ENCODE measurements around the gene CACNA1C. TPM values are rescaled to one million over a fixed set of nuclear protein-coding genes. Genes with fewer than 3 reads are reported as not detected.

The CACNA1C gene
- total RNA-seq, 2 experiments from 2014 or later, result 0.05 to 0.08 TPM

DNA sequence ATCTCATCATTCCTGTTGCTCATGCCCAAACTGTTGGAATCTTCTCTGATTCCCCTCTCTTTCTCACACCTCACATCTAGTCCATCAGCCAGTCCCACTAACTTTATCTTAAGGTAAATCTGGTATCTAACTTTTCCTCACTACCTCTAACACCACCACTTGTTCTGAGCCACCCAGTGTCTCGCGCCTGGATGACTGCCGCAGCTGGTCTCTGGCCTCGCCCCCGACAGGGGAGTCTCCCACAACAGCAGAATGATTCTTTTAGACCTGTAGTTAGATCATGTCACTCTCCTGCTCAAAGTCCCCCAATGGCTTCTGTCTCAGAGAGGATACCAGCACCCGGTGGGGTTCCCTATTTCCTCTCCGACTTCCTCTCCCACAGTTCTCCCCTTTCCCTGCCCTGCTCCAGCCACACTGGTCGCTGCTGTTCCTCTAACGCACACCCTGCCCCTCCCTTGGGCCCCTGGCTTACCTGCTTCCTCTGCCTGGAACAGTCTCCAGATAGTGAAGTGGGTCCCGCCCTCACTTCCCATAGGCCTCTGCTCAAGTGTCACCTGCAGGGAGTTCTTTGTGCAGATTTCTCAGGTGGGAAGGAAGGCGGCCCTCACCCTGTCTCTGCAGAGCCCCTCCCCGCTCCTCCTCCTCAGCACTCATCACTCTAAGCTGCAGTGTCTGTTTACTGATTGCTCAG is 403.5 kb downstream of the CACNA1C start:
- Mint-ChIP-seq H3K9me3 (no peaks in the 10 kb centered on the region), H3K4me1 (ENCODE audit: low read depth) (no peaks in the 10 kb centered on the region), H3K27me3 (no peaks in the 10 kb centered on the region), H3K36me3 (ENCODE audit: low read depth) (no peaks in the 10 kb centered on the region), H3K4me3 (no peak overlapping the region), H3K27ac (no peak overlapping the region)
- DNase-seq (no peak), ATAC-seq (ENCODE audit: poor library complexity) (no peak)
- ChIA-PET POLR2A (no interaction called here), CTCF (no interaction called here)
- intact Hi-C loops (cut with DNase I, micrococcal nuclease), result no loop called here
- Histone ChIP-seq H3K9me3 (ENCODE audit: control insufficient read depth in 1 of 2, insufficient read depth in 1 of 2, low read length in 2 of 2) (no peaks in the 10 kb centered on the region), H3K36me3 (ENCODE audit: insufficient read depth, low read length) (no peaks in the 10 kb centered on the region), H3K4me1 (ENCODE audit: insufficient read depth, low read length) (peaks cover 3% of the 10 kb centered on the region), H3K4me3 (ENCODE audit: low read length) (no peak overlapping the region), H3K27me3 (ENCODE audit: control insufficient read depth in 1 of 2, insufficient read depth in 2 of 2, low read length in 2 of 2) (no peaks in the 10 kb centered on the region), H3K27ac (ENCODE audit: low read depth in 1 of 2, low read length in 2 of 2) (no peak overlapping the region)
- TF ChIP-seq, protein P1, sequence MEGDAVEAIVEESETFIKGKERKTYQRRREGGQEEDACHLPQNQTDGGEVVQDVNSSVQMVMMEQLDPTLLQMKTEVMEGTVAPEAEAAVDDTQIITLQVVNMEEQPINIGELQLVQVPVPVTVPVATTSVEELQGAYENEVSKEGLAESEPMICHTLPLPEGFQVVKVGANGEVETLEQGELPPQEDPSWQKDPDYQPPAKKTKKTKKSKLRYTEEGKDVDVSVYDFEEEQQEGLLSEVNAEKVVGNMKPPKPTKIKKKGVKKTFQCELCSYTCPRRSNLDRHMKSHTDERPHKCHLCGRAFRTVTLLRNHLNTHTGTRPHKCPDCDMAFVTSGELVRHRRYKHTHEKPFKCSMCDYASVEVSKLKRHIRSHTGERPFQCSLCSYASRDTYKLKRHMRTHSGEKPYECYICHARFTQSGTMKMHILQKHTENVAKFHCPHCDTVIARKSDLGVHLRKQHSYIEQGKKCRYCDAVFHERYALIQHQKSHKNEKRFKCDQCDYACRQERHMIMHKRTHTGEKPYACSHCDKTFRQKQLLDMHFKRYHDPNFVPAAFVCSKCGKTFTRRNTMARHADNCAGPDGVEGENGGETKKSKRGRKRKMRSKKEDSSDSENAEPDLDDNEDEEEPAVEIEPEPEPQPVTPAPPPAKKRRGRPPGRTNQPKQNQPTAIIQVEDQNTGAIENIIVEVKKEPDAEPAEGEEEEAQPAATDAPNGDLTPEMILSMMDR (IDR thresholded peaks at IDR 0.05), result no peak

DNA sequence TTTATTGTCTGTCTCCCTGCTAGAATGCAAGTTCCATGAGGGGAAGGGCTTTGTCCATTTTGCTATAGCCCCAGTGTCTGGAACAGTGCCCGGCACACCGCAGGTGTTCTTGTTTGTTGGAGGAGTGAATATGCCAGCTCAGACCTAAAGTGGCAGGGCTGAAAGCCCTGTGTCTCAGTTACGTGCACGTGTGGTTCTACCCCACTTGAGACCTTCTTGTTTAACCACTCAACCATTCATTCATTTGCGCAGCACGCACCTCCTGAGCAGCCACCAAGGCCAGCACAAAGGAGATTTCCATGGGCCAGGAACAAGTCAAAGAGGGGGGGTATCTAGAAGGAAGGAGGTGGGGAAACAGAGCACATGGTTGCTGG is 404.0 kb downstream of the CACNA1C start:
- Mint-ChIP-seq H3K36me3 (ENCODE audit: low read depth) (no peaks in the 10 kb centered on the region), H3K27ac (no peak overlapping the region)
- POLR2A ChIA-PET, result no interaction called here

DNA sequence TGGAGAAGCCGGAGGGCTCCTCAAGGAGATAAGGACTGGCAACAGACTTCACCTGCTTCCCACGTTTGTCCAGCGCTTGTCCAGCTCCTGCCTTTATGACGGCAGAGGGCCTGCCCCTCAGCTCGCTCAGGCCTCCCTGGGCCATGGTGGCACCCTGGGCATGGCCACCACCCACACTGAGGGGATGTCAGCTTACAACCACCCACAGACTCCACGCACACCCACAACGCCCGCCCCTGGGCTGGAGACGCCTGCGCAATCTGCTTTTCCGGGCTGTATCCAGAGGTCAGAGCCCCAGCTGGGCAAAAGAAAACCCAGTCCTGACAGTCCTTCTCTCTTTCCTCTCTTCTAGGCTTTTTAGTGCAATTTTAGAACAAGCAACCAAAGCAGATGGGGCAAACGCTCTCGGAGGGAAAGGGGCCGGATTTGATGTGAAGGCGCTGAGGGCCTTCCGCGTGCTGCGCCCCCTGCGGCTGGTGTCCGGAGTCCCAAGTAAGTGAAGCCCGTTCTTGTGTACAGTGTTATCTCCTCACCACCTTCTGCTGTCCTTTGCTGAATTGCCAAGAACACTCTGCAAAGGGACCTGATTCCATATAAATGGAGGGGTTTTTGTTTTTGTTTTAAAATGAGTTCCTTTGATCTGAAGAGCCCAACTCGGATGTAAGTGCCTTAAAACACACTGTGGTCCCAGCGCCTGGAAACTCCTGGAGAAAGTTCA is 404.6 kb downstream of the CACNA1C start:
- Mint-ChIP-seq H3K36me3 (ENCODE audit: low read depth) (no peaks in the 10 kb centered on the region), H3K9me3 (no peaks in the 10 kb centered on the region), H3K4me3 (no peak overlapping the region), H3K27ac (no peak overlapping the region), H3K4me1 (ENCODE audit: low read depth) (no peaks in the 10 kb centered on the region), H3K27me3 (no peaks in the 10 kb centered on the region)
- CTCF ChIA-PET, result no interaction called here
- no peak for ATAC-seq (ENCODE audit: poor library complexity)
- POLR2A ChIA-PET, result no interaction called here
- Histone ChIP-seq H3K36me3 (ENCODE audit: insufficient read depth, low read length) (no peaks in the 10 kb centered on the region), H3K27ac (ENCODE audit: low read depth in 1 of 2, low read length in 2 of 2) (no peak overlapping the region), H3K4me1 (ENCODE audit: insufficient read depth, low read length) (peaks cover 3% of the 10 kb centered on the region), H3K9me3 (ENCODE audit: control insufficient read depth in 1 of 2, insufficient read depth in 1 of 2, low read length in 2 of 2) (no peaks in the 10 kb centered on the region), H3K27me3 (ENCODE audit: control insufficient read depth in 1 of 2, insufficient read depth in 2 of 2, low read length in 2 of 2) (no peaks in the 10 kb centered on the region), H3K4me3 (ENCODE audit: low read length) (no peak overlapping the region)
- TF ChIP-seq, protein P1 (IDR thresholded peaks at IDR 0.05), result no peak
- DNase-seq, result no peak
- intact Hi-C loops (cut with DNase I, micrococcal nuclease), result no loop called here

More for the DNA sequence above, 404.0 kb downstream of the CACNA1C start:
- Histone ChIP-seq H3K9me3 (ENCODE audit: control insufficient read depth in 1 of 2, insufficient read depth in 1 of 2, low read length in 2 of 2) (no peaks in the 10 kb centered on the region), H3K4me1 (ENCODE audit: insufficient read depth, low read length) (peaks cover 3% of the 10 kb centered on the region), H3K36me3 (ENCODE audit: insufficient read depth, low read length) (no peaks in the 10 kb centered on the region), H3K27me3 (ENCODE audit: control insufficient read depth in 1 of 2, insufficient read depth in 2 of 2, low read length in 2 of 2) (no peaks in the 10 kb centered on the region), H3K27ac (ENCODE audit: low read depth in 1 of 2, low read length in 2 of 2) (no peak overlapping the region), H3K4me3 (ENCODE audit: low read length) (no peak overlapping the region)
- intact Hi-C loops (cut with DNase I, micrococcal nuclease), result no loop called here
- no peaks in the 10 kb centered on the region for H3K9me3 Mint-ChIP-seq
- ATAC-seq (ENCODE audit: poor library complexity) (no peak), DNase-seq (no peak)
- H3K27me3 Mint-ChIP-seq, result no peaks in the 10 kb centered on the region
- CTCF ChIA-PET, result no interaction called here
- no peaks in the 10 kb centered on the region for H3K4me1 Mint-ChIP-seq (ENCODE audit: low read depth)
- TF ChIP-seq, protein P1 (IDR thresholded peaks at IDR 0.05), result no peak
- no peak overlapping the region for H3K4me3 Mint-ChIP-seq

Data from CD4-positive, alpha-beta T cell (primary cell).